GM13976 (cell line): ENCODE results near the gene PCSK2.

Experiments used
- DNase-seq: peaks from one replicate; pipeline ENCODE4 v3.0.0; 2012; ENCODE audit warnings: low spot score
- CTCF ChIP-seq: IDR thresholded peaks from 2 replicates; pipeline ENCODE4 v1.5.1; 2012; ENCODE audit warnings: borderline replicate concordance, mild to moderate bottlenecking; ENCODE audit not compliant: insufficient read depth; ENCODE audit errors: extremely low read depth, missing control alignments, control extremely low read depth
- in situ Hi-C: fragments of 300-500 bp; cut with MboI; formaldehyde crosslinking; loops from one replicate; pipeline ENCODE4 v1.12.0; 2022; ENCODE audit warnings: low sequenced_read_pairs, mixed read lengths, inconsistent platforms; ENCODE audit not compliant: unreplicated experiment

PCSK2 gene

GRCh38 chr20:17381724-17382123 lies 154.9 kb downstream of the PCSK2 start:
- no peak for TF ChIP-seq CTCF
- in situ Hi-C loops, result no loop called here
- DNase-seq, result no peak

DNA sequence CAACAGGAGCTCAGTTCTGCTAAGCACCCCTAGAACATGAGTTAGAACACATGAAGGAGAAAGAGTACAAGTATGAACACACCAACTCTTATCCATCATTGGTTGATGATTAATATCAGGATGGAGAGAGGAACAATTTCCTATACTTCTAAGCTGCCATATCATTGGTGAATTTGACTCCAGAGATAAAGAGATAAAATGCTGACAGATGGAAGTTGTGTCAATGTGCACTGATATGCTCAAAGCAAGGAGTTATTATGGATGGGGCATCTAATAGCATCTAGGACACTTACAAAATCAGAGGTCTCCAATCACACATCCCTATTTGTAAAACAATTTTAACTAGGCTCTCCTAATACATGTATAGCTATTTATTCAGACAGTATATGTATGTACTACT lies 159.0 kb downstream of the PCSK2 start:
- in situ Hi-C loops, result no loop called here
- no peak for DNase-seq
- no peak for TF ChIP-seq CTCF

DNA sequence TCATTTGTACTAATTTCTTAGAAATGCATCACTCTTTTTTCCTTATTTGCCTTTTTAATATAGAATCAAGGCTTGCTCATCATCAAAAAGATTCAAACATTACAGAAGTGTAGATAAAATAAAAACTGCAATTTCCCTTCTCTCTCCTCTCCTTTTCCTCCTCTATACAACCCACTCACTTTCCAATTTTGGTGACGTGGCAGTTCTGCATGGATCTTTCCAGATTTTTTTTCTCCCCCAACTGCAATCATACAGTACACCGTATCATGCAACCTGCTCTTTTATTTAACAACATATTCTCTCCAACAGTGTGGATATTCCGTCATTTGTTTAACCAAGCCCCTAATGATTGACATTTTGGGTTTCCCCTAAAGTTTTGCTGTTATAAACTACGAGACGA lies 163.8 kb downstream of the PCSK2 start:
- no peak for DNase-seq
- in situ Hi-C loops, result no loop called here
- TF ChIP-seq CTCF, result no peak

GRCh38 chr20:17391127-17391771 lies 164.4 kb downstream of the PCSK2 start:
- in situ Hi-C loops, result no loop called here
- DNase-seq, result no peak
- TF ChIP-seq CTCF, result no peak

DNA sequence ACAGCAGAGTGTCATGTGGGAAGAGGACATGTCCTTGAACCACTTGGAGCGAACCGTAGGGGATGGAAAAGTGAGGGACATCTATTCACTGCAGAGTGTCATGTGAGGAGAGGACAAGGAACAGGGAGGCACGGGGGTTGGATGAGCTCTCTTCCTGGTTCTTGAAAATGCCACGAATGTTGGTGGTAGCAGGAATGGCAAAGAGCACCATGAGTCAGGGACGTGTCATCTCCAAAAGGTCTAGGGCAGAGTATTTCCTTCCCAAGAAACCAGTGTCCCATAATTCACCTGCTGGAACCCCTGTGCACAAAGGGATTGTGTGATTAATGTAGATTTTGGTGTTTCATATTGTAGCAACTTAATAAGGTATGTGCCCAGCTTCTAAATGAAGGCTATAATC lies 167.6 kb downstream of the PCSK2 start:
- TF ChIP-seq CTCF, result no peak
- no peak for DNase-seq
- in situ Hi-C loops, result no loop called here

GRCh38 chr20:17395729-17396128 lies 168.9 kb downstream of the PCSK2 start:
- DNase-seq, result no peak
- TF ChIP-seq CTCF, result no peak
- in situ Hi-C loops, result no loop called here
